Measurements from ENCODE around the gene CD99L2. TPM values are rescaled to one million over a fixed set of nuclear protein-coding genes. Genes with fewer than 3 reads are reported as not detected.

Gene CD99L2
- total RNA-seq, 1 experiment from 2014 or later: 7.3 TPM

DNA sequence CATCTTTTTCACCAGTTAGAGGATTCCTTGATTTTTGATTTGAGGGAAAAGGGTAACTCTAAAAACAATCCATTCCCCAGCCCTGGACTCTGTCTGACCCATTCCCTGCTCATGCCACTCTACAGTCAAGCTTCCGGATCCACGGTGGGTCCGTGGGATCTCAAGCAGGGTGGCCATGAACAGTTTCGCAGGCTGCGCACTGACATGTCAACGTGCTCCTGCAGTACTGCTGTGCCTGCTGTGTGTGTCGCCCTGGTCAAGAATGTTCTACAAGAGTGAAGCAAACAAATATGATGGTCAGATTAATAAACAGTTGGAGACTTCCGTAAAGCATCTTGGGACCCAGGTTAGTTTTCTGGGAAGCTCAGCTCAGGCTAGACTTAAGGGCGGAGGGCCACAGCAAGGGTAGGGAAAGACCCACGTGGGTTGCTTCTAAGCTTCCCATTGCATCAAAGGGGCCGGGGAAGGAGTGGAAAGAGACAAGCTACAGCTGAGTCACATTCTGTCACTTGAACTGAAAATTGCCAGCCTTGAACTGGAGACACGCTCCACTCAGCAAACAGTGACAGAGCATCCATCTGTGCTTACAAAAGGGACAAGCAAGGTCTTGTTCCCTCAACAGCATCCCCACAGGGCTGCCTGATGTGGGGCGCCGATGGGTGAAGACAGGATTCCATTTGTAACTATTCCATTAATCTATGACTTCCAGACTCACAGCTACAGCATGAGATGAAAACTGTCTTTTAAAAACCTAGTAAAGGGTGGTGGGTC is 123.5 kb downstream of the CD99L2 start:
- Histone ChIP-seq H2BK12ac (ENCODE audit: insufficient read length, low read depth, low read length) (no peak overlapping the region), H2BK20ac (ENCODE audit: low read depth, low read length, poor library complexity, severe bottlenecking) (no peak overlapping the region), H3K23ac (ENCODE audit: insufficient read length, low read depth, low read length) (no peak overlapping the region), H2AFZ (ENCODE audit: low read length) (no peak overlapping the region), H3K4me2 (ENCODE audit: insufficient read depth, insufficient read length, low read length) (no peak overlapping the region), H4K20me1 (ENCODE audit: control insufficient read depth, insufficient read depth, insufficient read length) (no peaks in the 10 kb centered on the region), H3K56ac (ENCODE audit: insufficient read length, low read depth, low read length) (no peak overlapping the region), H2BK120ac (ENCODE audit: low read depth, low read length, poor library complexity, severe bottlenecking) (no peak overlapping the region), H3K79me2 (ENCODE audit: insufficient read depth, low read length) (no peaks in the 10 kb centered on the region), H3K14ac (ENCODE audit: insufficient read depth, low read length) (no peak overlapping the region), H2BK5ac (ENCODE audit: insufficient read length, low read length) (no peak overlapping the region), H4K5ac (ENCODE audit: insufficient read length, low read depth, low read length) (no peak overlapping the region), H3T11ph (ENCODE audit: low read length) (no peak overlapping the region), H3K4me1 (ENCODE audit: insufficient read depth, low read length) (no peaks in the 10 kb centered on the region; the same call in 1 of the 2 replicates), H4K91ac (ENCODE audit: insufficient read length, low read depth, low read length) (no peak overlapping the region), H3K4ac (ENCODE audit: low read depth, low read length) (no peak overlapping the region), H3K9me3 (ENCODE audit: control insufficient read depth, low read depth, low read length) (no peaks in the 10 kb centered on the region), H3K27me3 (ENCODE audit: insufficient read depth, low read length) (no peaks in the 10 kb centered on the region), H3K23me2 (ENCODE audit: insufficient read length, low read depth, low read length, poor library complexity, severe bottlenecking) (peaks cover 3% of the 10 kb centered on the region), H3K27ac (ENCODE audit: insufficient read length, low read depth, low read length) (no peak overlapping the region), H4K8ac (replicated peaks; ENCODE audit: insufficient read length, low read depth, low read length) (no peak overlapping the region), H2BK15ac (ENCODE audit: low read depth, low read length) (no peak overlapping the region), H3K18ac (ENCODE audit: insufficient read length, low read depth, low read length) (no peak overlapping the region), H3K79me1 (ENCODE audit: insufficient read depth, low read depth, low read length, poor library complexity, severe bottlenecking) (no peaks in the 10 kb centered on the region), H3K9ac (ENCODE audit: extremely low read depth, insufficient read length, low read length) (no peak overlapping the region), H2AK5ac (ENCODE audit: insufficient read length, low read length) (no peak overlapping the region)
- Mint-ChIP-seq H3K36me3 (ENCODE audit: insufficient read depth in 1 of 3, low read depth in 3 of 3) (peaks cover 28 to 45% (median 33%) of the 10 kb centered on the region in 3 experiments), H3K4me1 (peaks cover 25% of the 10 kb centered on the region in 2 experiments), H3K4me3 (no peak overlapping the region), H3K9me3 (peaks cover 60 to 77% of the 10 kb centered on the region in 2 experiments), H3K27ac (no peak overlapping the region; a peak in 1 of 7 replicates), H3K27me3 (ENCODE audit: low read depth) (peaks cover 2% of the 10 kb centered on the region)
- DNase-seq: no peak
- WGBS (ENCODE audit: extremely low coverage, insufficient read length, low lambda C conversion rate): no CpG with 5 or more reads among the region's 14 CpGs
- TF ChIP-seq, protein P1, sequence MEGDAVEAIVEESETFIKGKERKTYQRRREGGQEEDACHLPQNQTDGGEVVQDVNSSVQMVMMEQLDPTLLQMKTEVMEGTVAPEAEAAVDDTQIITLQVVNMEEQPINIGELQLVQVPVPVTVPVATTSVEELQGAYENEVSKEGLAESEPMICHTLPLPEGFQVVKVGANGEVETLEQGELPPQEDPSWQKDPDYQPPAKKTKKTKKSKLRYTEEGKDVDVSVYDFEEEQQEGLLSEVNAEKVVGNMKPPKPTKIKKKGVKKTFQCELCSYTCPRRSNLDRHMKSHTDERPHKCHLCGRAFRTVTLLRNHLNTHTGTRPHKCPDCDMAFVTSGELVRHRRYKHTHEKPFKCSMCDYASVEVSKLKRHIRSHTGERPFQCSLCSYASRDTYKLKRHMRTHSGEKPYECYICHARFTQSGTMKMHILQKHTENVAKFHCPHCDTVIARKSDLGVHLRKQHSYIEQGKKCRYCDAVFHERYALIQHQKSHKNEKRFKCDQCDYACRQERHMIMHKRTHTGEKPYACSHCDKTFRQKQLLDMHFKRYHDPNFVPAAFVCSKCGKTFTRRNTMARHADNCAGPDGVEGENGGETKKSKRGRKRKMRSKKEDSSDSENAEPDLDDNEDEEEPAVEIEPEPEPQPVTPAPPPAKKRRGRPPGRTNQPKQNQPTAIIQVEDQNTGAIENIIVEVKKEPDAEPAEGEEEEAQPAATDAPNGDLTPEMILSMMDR (conservative IDR thresholded peaks at IDR 0.05): no peak
